Measurements from ENCODE around the gene CD38. TPM values are rescaled to one million over a fixed set of nuclear protein-coding genes. Genes with fewer than 3 reads are reported as not detected.

CD38 gene
- polyA plus RNA-seq, 2 of the 4 experiments (the other 2 are of a cell fraction): 7.8 to 12.4 TPM

DNA sequence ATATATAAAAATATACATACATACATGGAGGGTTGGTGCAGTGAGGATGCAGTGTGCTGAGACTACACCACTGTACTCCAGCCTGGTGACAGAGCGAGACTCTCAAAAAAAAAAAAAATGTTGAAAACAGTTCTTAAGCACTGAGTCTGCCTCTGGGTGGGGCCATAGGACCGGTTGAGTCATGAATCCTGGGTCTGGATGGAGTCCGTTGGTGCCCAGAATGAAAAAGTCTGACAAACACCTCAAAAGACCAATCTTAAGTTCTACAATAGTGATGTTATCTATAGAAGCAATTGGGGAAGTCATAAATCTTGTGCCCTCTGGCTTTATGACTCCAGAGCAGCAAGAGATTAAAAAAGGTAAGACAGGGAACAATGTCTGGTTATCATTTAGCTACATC is 90.0 kb downstream of the CD38 start:
- TF ChIP-seq, protein P1, sequence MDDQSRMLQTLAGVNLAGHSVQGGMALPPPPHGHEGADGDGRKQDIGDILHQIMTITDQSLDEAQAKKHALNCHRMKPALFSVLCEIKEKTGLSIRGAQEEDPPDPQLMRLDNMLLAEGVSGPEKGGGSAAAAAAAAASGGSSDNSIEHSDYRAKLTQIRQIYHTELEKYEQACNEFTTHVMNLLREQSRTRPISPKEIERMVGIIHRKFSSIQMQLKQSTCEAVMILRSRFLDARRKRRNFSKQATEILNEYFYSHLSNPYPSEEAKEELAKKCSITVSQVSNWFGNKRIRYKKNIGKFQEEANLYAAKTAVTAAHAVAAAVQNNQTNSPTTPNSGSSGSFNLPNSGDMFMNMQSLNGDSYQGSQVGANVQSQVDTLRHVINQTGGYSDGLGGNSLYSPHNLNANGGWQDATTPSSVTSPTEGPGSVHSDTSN (IDR thresholded peaks at IDR 0.05): no peak
- no peak for TF ChIP-seq EP300 (IDR thresholded peaks at IDR 0.05)
- TF ChIP-seq RAD21 (conservative IDR thresholded peaks at IDR 0.05 in 1 of 2, IDR thresholded peaks at IDR 0.05 in 1 of 2): peak in 1 of 2 experiments; percentile 40; a peak in 2 of 5 replicates
- TF ChIP-seq, protein P2, sequence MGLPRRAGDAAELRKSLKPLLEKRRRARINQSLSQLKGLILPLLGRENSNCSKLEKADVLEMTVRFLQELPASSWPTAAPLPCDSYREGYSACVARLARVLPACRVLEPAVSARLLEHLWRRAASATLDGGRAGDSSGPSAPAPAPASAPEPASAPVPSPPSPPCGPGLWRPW (IDR thresholded peaks at IDR 0.05): no peak
- POLR2A ChIA-PET: no interaction called here
- ATAC-seq: peak in 1 of 2 experiments; percentile 67; a peak in 2 of 6 replicates
- H3K4me3 ChIP-seq: no peak overlapping the region
- 38% methylated on average over 3 of the region's 3 CpGs for WGBS (ENCODE audit: missing lambda C conversion rate)
- peak in 1 of 2 experiments; percentile 27 for DNase-seq (ENCODE audit: low read depth in 1 of 2, low spot score in 1 of 2)
- H3K4me2 ChIP-seq: no peak overlapping the region
- no peak overlapping the region for H3K27ac ChIP-seq
- CTCF ChIA-PET: interaction anchor here (0.7 to 0.9 kb wide), 3 partner anchors 15 to 88 kb away, joined by 3 read pairs; no protein-coding TSS in a partner anchor
- H3K9me3 ChIP-seq: no peaks in the 10 kb centered on the region
- FAIRE-seq: no peak
- H3K4me1 ChIP-seq: no peaks in the 10 kb centered on the region

DNA sequence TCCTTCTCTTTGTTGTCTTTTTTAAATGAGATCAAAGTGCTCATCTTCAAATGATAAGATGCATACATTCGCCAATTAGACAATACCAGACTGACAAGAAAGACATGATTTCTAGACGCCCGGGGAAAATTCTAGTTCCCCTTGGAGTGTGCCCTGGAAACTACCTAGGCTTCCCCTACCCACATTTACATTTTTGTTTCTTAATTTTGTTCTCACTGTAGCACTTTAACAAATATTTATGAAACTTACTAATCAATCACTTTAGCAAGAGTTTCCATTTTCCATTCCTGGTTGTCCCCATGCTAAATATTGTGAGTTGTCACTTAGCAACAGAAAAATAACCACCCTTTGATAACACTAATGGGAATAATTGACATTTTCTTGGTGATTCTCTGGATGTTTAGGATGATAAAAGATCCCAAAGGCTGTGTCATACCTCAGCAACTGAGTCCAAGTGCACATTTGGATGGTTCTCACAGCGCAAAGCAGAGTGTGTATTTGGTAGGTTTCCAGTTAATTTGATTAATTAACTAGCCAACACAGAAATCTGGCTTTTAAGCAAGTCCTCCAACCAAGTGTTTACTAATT is 90.8 kb downstream of the CD38 start:
- no peak overlapping the region for H3K4me3 ChIP-seq
- H3K4me1 ChIP-seq: no peaks in the 10 kb centered on the region
- TF ChIP-seq MYC (IDR thresholded peaks at IDR 0.05; ENCODE audit: borderline replicate concordance, low read length): no peak
- no peak for TF ChIP-seq HEYL (CRISPR knock-in tag; IDR thresholded peaks at IDR 0.05)
- TF ChIP-seq, protein P3, sequence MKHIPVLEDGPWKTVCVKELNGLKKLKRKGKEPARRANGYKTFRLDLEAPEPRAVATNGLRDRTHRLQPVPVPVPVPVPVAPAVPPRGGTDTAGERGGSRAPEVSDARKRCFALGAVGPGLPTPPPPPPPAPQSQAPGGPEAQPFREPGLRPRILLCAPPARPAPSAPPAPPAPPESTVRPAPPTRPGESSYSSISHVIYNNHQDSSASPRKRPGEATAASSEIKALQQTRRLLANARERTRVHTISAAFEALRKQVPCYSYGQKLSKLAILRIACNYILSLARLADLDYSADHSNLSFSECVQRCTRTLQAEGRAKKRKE (CRISPR knock-in tag; IDR thresholded peaks at IDR 0.05; ENCODE audit: low read depth): no peak
- TF ChIP-seq, protein P4, sequence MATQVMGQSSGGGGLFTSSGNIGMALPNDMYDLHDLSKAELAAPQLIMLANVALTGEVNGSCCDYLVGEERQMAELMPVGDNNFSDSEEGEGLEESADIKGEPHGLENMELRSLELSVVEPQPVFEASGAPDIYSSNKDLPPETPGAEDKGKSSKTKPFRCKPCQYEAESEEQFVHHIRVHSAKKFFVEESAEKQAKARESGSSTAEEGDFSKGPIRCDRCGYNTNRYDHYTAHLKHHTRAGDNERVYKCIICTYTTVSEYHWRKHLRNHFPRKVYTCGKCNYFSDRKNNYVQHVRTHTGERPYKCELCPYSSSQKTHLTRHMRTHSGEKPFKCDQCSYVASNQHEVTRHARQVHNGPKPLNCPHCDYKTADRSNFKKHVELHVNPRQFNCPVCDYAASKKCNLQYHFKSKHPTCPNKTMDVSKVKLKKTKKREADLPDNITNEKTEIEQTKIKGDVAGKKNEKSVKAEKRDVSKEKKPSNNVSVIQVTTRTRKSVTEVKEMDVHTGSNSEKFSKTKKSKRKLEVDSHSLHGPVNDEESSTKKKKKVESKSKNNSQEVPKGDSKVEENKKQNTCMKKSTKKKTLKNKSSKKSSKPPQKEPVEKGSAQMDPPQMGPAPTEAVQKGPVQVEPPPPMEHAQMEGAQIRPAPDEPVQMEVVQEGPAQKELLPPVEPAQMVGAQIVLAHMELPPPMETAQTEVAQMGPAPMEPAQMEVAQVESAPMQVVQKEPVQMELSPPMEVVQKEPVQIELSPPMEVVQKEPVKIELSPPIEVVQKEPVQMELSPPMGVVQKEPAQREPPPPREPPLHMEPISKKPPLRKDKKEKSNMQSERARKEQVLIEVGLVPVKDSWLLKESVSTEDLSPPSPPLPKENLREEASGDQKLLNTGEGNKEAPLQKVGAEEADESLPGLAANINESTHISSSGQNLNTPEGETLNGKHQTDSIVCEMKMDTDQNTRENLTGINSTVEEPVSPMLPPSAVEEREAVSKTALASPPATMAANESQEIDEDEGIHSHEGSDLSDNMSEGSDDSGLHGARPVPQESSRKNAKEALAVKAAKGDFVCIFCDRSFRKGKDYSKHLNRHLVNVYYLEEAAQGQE (IDR thresholded peaks at IDR 0.05): no peak
- TF ChIP-seq HOXB5 (CRISPR knock-in tag; IDR thresholded peaks at IDR 0.05): no peak
- no peak for TF ChIP-seq NFE2L2 (conservative IDR thresholded peaks at IDR 0.05; ENCODE audit: low read length)
- no peak for TF ChIP-seq RCOR1 (IDR thresholded peaks at IDR 0.05; ENCODE audit: low read depth, low read length)
- TF ChIP-seq CBX8 (IDR thresholded peaks at IDR 0.05): no peak
- TF ChIP-seq FOXS1 (CRISPR knock-in tag; IDR thresholded peaks at IDR 0.05): no peak
- no peak for TF ChIP-seq RARB (CRISPR knock-in tag; IDR thresholded peaks at IDR 0.05)
- no peak for TF ChIP-seq CEBPB (IDR thresholded peaks at IDR 0.05)
- TF ChIP-seq BHLHE40 (IDR thresholded peaks at IDR 0.05; ENCODE audit: low read depth, low read length): no peak
- TF ChIP-seq HOXB13 (CRISPR knock-in tag; IDR thresholded peaks at IDR 0.05; ENCODE audit: low read depth): no peak
- TF ChIP-seq, protein P2 (IDR thresholded peaks at IDR 0.05): no peak
- TF ChIP-seq, protein P5, sequence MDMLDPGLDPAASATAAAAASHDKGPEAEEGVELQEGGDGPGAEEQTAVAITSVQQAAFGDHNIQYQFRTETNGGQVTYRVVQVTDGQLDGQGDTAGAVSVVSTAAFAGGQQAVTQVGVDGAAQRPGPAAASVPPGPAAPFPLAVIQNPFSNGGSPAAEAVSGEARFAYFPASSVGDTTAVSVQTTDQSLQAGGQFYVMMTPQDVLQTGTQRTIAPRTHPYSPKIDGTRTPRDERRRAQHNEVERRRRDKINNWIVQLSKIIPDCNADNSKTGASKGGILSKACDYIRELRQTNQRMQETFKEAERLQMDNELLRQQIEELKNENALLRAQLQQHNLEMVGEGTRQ (IDR thresholded peaks at IDR 0.05): no peak
- WGBS (ENCODE audit: missing lambda C conversion rate): 87% methylated on average over 4 of the region's 4 CpGs
- no peak overlapping the region for H3K4me2 ChIP-seq
- FAIRE-seq: no peak
- CTCF ChIA-PET: interaction anchor here (0.9 to 2.1 kb wide), 3 partner anchors 14 to 87 kb away, joined by 3 to 12 read pairs (median 3); no protein-coding TSS in a partner anchor
- H3K27ac ChIP-seq: no peak overlapping the region
- ATAC-seq: no peak
- no peak for DNase-seq (ENCODE audit: low read depth in 1 of 2, low spot score in 1 of 2)
- no peaks in the 10 kb centered on the region for H3K9me3 ChIP-seq
- POLR2A ChIA-PET: no interaction called here
